ENCODE data around the gene OTUD7B.

GRCh38 chr1:149906570-149907075 is 103.9 kb downstream of the OTUD7B start:
- TF ChIP-seq CTCF (IDR thresholded peaks at IDR 0.05; ENCODE audit: low read length) (no peak), EZH2phosphoT487 (IDR thresholded peaks at IDR 0.05; ENCODE audit: low read length) (no peak)
